HepG2 (cell line): ENCODE data around the gene DPP3. TPM values are rescaled to one million over a fixed set of nuclear protein-coding genes. Genes with fewer than 3 reads are reported as not detected.

Source experiments
- ATAC-seq: fragments of 200-7000 bp; cut with Tn5 transposase; 3 replicates; pipeline ENCODE4 v1.9.1; 2020; ENCODE audit warnings: mild to moderate bottlenecking, moderate library complexity
- BruUV-seq: library from RNA; stranded (reverse); fragments of 400-500 nt; replicated peaks from 2 replicates; lab custom pipeline; 2021; lab: Mats Ljungman, UMichigan
- CTCF ChIA-PET: fragments of 300-600 bp; formaldehyde crosslinking; extraction: SDS; loops from one replicate; lab custom pipeline; 2021; ENCODE audit warnings: low total read pairs, inconsistent platforms, low intra/inter-chr PET ratio; lab: Yijun Ruan, JAX
- POLR2A ChIA-PET: fragments of 350-600 bp; sonication (Branson Sonifier 250); formaldehyde crosslinking; loops from one replicate; lab custom pipeline; 2020; ENCODE audit warnings: antibody characterized with exemption, inconsistent platforms; lab: Yijun Ruan, JAX
- DNase-seq: peaks from one replicate; pipeline ENCODE4 v3.0.0-alpha.2; 2015; ENCODE audit warnings: low spot score
- FAIRE-seq: peaks from 3 replicates; lab custom pipeline; 2011; peaks lifted over from hg19 to GRCh38; lab: Jason Lieb, UNC
- H2AFZ ChIP-seq: one replicate; pipeline ENCODE4 v1.6.1; 2011; ENCODE audit warnings: low read length, inconsistent platforms
- H3K27ac ChIP-seq: fragments of 300-600 bp; 3 replicates; pipeline ENCODE4 v1.8.0; 2011; ENCODE audit warnings: mixed run types, mild to moderate bottlenecking, mixed read lengths, low read length, inconsistent platforms; ENCODE audit not compliant: insufficient read depth; ENCODE audit errors: extremely low read length
- H3K27me3 ChIP-seq, 2 experiments: fragments of 200-600 bp in 1 of 2; 2 replicates in 1 of 2; 3 replicates in 1 of 2; pipeline versions ENCODE4 v1.6.0 to v1.8.0; 2011; ENCODE audit warnings: low read length in 2 of 2, mild to moderate bottlenecking in 2 of 2, moderate library complexity in 2 of 2, inconsistent platforms in 1 of 2; ENCODE audit not compliant: insufficient read depth in 2 of 2, control insufficient read depth in 1 of 2
- H3K36me3 ChIP-seq, 2 experiments: fragments of 200-600 bp in 1 of 2; replicated peaks in 1 of 2; 2 replicates in 1 of 2; 3 replicates in 1 of 2; pipeline versions ENCODE4 v1.5.1 to v1.8.0; 2011; ENCODE audit warnings: low read length in 2 of 2, inconsistent platforms in 1 of 2; ENCODE audit not compliant: insufficient read depth in 2 of 2, control insufficient read depth in 1 of 2
- H3K4me1 ChIP-seq: 2 replicates; pipeline ENCODE4 v1.5.1; 2012; ENCODE audit warnings: low read length, inconsistent platforms; ENCODE audit not compliant: insufficient read depth
- H3K4me2 ChIP-seq: 2 replicates; pipeline ENCODE4 v1.6.0; 2011; ENCODE audit warnings: low read depth, low read length, inconsistent platforms
- H3K4me3 ChIP-seq, 3 experiments: fragments of 200-600 bp in 1 of 3; sonication (generic), shearing (Covaris generic) in 1 of 3; replicated peaks in 1 of 3; 2 replicates each; pipeline ENCODE4 v1.5.1; 2011 to 2016; ENCODE audit warnings: low read length in 3 of 3, inconsistent platforms in 2 of 3, low read depth in 2 of 3, mild to moderate bottlenecking in 2 of 3, control low read depth in 1 of 3, mixed read lengths in 1 of 3; ENCODE audit not compliant: insufficient read depth in 1 of 3
- H3K79me2 ChIP-seq: one replicate; pipeline ENCODE4 v1.6.1; 2011; ENCODE audit warnings: low read length, inconsistent platforms; ENCODE audit not compliant: insufficient read depth
- H3K9ac ChIP-seq: 2 replicates; pipeline ENCODE4 v1.6.0; 2011; ENCODE audit warnings: mild to moderate bottlenecking, low read depth, low read length, inconsistent platforms; ENCODE audit not compliant: insufficient read depth
- H3K9me3 ChIP-seq: 2 replicates; pipeline ENCODE4 v1.5.1; 2012; ENCODE audit warnings: mild to moderate bottlenecking, low read length
- H4K20me1 ChIP-seq: 2 replicates; pipeline ENCODE4 v1.6.0; 2011; ENCODE audit warnings: inconsistent platforms, mild to moderate bottlenecking, low read length, moderate library complexity; ENCODE audit not compliant: insufficient read depth
- AFF4 ChIP-seq: sonication (generic); formaldehyde crosslinking; IDR thresholded peaks from 2 replicates; pipeline ENCODE4 v1.4.0; 2020; ENCODE audit warnings: missing genetic modification reagents
- FOXK1 ChIP-seq: sonication (generic); formaldehyde crosslinking; IDR thresholded peaks from 2 replicates; pipeline ENCODE4 v1.4.0; 2020; ENCODE audit warnings: low read depth, missing genetic modification reagents, borderline replicate concordance
- KDM3A ChIP-seq: IDR thresholded peaks from 2 replicates; pipeline ENCODE4 v1.6.1; 2018; ENCODE audit warnings: low read depth, missing compliant biosample characterization
- MBNL3 ChIP-seq: fragments of 250-450 bp; sonication (Bioruptor Pico); conservative IDR thresholded peaks from 2 replicates; pipeline ENCODE4 v1.8.0; 2022; ENCODE audit warnings: mild to moderate bottlenecking, inconsistent platforms
- PCBP2 ChIP-seq: fragments of 200-400 bp; formaldehyde crosslinking; optimal IDR thresholded peaks from 2 replicates; pipeline ENCODE3; 2018; ENCODE audit warnings: low read length, low read depth; ENCODE audit not compliant: poor library complexity, severe bottlenecking
- POLR2AphosphoS2 ChIP-seq: IDR thresholded peaks from 2 replicates; pipeline ENCODE4 v1.6.1; 2011; ENCODE audit warnings: low read depth, low read length, improper control_type of control experiment
- ZIK1 ChIP-seq: sonication (generic); formaldehyde crosslinking; IDR thresholded peaks from 2 replicates; pipeline ENCODE4 v1.5.0; 2020; ENCODE audit warnings: mild to moderate bottlenecking, low read depth, missing genetic modification reagents, borderline replicate concordance
- ZNF138 ChIP-seq: sonication (generic); formaldehyde crosslinking; IDR thresholded peaks from 2 replicates; pipeline ENCODE4 v1.5.0; 2020; ENCODE audit warnings: mild to moderate bottlenecking, low read depth, missing genetic modification reagents
- ZNF382 ChIP-seq: sonication (generic); formaldehyde crosslinking; IDR thresholded peaks from 2 replicates; pipeline ENCODE4 v1.5.0; 2020; ENCODE audit warnings: missing genetic modification reagents, mild to moderate bottlenecking, borderline replicate concordance
- ZNF441 ChIP-seq: sonication (generic); formaldehyde crosslinking; IDR thresholded peaks from 2 replicates; pipeline ENCODE4 v1.7.0; 2021; ENCODE audit warnings: missing genetic modification reagents, borderline replicate concordance
- ZNF674 ChIP-seq: sonication (generic); formaldehyde crosslinking; IDR thresholded peaks from 2 replicates; pipeline ENCODE4 v1.5.0; 2020; ENCODE audit warnings: low read depth, mild to moderate bottlenecking, missing genetic modification reagents
- ZNF724P ChIP-seq: sonication (generic); formaldehyde crosslinking; IDR thresholded peaks from 2 replicates; pipeline ENCODE4 v1.8.0; 2022; ENCODE audit warnings: missing genetic modification reagents, borderline replicate concordance
- WGBS: methylation state at CpG from one replicate; pipeline ENCODE4 v1.1.6; 2017; ENCODE audit warnings: low lambda C conversion rate; 5-methylcytosine and 5-hydroxymethylcytosine counted together
- in situ Hi-C: cut with HindIII; loops from 2 replicates; pipeline ENCODE4 v1.10.0; 2017; ENCODE audit warnings: low pct_unique_long_range_greater_than_20kb; ENCODE audit not compliant: extremely low pct_ligation_motif_present
- intact Hi-C: fragments of 100-400 bp; cut with micrococcal nuclease; formaldehyde crosslinking; loops from one replicate; pipeline ENCODE4 v1.10.0; 2022; ENCODE audit not compliant: unreplicated experiment
- polyA plus RNA-seq, 8 experiments: library from polyadenylated mRNA; depleted of rRNA in 3 of 8; stranded (reverse) in 7 of 8; unstranded in 1 of 8; fragments of >200 nt; fragmentation: Illumina TruSeq in 4 of 8; extraction: Trizol in 4 of 8; gene quantifications; 2 replicates each; pipeline versions ENCODE4 v1.2.1 to v1.2.3, GENCODE V29; 2011 to 2016; ENCODE audit warnings: low read depth in 4 of 8, missing spikeins in 1 of 8, mixed read lengths in 1 of 8; ENCODE audit not compliant: insufficient read depth in 1 of 8
- total RNA-seq, 5 experiments: library from RNA; depleted of rRNA; stranded (reverse); fragments of >200 nt; fragmentation: Illumina TruSeq; extraction: Trizol; gene quantifications; 2 replicates each; pipeline ENCODE4 v1.2.3, GENCODE V29; 2016; ENCODE audit warnings: low read depth in 1 of 5
- TF ChIP-seq, protein P1 (sequence below): sonication (generic); formaldehyde crosslinking; IDR thresholded peaks from 2 replicates; pipeline ENCODE4 v1.9.0; 2021; ENCODE audit warnings: mild to moderate bottlenecking, missing genetic modification reagents

The DPP3 gene
- total and polyA plus RNA-seq, 2 of the 13 experiments (the other 11 are each of a cell fraction or from before 2014, with no cell fraction given), result 38.4 to 59.8 TPM

GRCh38 chr11:66469441-66469840 is 10.8 kb upstream of the DPP3 start (continued):
- TF ChIP-seq AFF4 (CRISPR knock-in tag), result no peak
- TF ChIP-seq POLR2AphosphoS2, result no peak

GRCh38 chr11:66470015-66470414 is 10.2 kb upstream of the DPP3 start:
- 87% methylated on average over 3 of the region's 3 CpGs for WGBS
- ATAC-seq, result no peak
- FAIRE-seq, result no peak

More at GRCh38 chr11:66470015-66470414, 10.2 kb upstream of the DPP3 start:
- Histone ChIP-seq H3K4me2 (no peak overlapping the region), H3K9me3 (no peaks in the 10 kb centered on the region), H3K9ac (no peak overlapping the region), H3K36me3 (peaks cover 0 to 2% of the 10 kb centered on the region in 2 experiments; a peak in 3 of 5 replicates), H3K4me3 (no peak overlapping the region), H3K27ac (no peak overlapping the region), H3K4me1 (peaks cover 23% of the 10 kb centered on the region), H3K79me2 (no peaks in the 10 kb centered on the region), H4K20me1 (no peaks in the 10 kb centered on the region; the same call in 1 of the 2 replicates), H2AFZ (no peak overlapping the region), H3K27me3 (peaks cover 0 to 9% of the 10 kb centered on the region in 2 experiments; a peak in 2 of 5 replicates)
- in situ Hi-C loops (no loop called here), intact Hi-C loops (no loop called here)
- ChIA-PET POLR2A (interaction anchor here (1.0 to 1.3 kb wide), 2 partner anchors 10 kb away, joined by 5 to 11 read pairs; partner anchors contain the start of gene DPP3), CTCF (no interaction called here)
- BruUV-seq, result no TSS peak
- TF ChIP-seq KDM3A (CRISPR knock-in tag) (no peak), PCBP2 (no peak), ZNF674 (CRISPR knock-in tag) (no peak), ZNF441 (no peak), ZNF138 (CRISPR knock-in tag) (no peak), MBNL3 (CRISPR knock-in tag) (no peak), ZIK1 (CRISPR knock-in tag) (no peak), ZNF724P (CRISPR knock-in tag) (no peak), ZNF382 (CRISPR knock-in tag) (no peak), FOXK1 (CRISPR knock-in tag) (no peak)
- TF ChIP-seq, protein P1, sequence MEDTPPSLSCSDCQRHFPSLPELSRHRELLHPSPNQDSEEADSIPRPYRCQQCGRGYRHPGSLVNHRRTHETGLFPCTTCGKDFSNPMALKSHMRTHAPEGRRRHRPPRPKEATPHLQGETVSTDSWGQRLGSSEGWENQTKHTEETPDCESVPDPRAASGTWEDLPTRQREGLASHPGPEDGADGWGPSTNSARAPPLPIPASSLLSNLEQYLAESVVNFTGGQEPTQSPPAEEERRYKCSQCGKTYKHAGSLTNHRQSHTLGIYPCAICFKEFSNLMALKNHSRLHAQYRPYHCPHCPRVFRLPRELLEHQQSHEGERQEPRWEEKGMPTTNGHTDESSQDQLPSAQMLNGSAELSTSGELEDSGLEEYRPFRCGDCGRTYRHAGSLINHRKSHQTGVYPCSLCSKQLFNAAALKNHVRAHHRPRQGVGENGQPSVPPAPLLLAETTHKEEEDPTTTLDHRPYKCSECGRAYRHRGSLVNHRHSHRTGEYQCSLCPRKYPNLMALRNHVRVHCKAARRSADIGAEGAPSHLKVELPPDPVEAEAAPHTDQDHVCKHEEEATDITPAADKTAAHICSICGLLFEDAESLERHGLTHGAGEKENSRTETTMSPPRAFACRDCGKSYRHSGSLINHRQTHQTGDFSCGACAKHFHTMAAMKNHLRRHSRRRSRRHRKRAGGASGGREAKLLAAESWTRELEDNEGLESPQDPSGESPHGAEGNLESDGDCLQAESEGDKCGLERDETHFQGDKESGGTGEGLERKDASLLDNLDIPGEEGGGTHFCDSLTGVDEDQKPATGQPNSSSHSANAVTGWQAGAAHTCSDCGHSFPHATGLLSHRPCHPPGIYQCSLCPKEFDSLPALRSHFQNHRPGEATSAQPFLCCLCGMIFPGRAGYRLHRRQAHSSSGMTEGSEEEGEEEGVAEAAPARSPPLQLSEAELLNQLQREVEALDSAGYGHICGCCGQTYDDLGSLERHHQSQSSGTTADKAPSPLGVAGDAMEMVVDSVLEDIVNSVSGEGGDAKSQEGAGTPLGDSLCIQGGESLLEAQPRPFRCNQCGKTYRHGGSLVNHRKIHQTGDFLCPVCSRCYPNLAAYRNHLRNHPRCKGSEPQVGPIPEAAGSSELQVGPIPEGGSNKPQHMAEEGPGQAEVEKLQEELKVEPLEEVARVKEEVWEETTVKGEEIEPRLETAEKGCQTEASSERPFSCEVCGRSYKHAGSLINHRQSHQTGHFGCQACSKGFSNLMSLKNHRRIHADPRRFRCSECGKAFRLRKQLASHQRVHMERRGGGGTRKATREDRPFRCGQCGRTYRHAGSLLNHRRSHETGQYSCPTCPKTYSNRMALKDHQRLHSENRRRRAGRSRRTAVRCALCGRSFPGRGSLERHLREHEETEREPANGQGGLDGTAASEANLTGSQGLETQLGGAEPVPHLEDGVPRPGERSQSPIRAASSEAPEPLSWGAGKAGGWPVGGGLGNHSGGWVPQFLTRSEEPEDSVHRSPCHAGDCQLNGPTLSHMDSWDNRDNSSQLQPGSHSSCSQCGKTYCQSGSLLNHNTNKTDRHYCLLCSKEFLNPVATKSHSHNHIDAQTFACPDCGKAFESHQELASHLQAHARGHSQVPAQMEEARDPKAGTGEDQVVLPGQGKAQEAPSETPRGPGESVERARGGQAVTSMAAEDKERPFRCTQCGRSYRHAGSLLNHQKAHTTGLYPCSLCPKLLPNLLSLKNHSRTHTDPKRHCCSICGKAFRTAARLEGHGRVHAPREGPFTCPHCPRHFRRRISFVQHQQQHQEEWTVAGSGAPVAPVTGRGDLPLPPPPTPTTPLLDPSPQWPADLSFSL, result no peak
- no peak for DNase-seq
